ENCODE measurements around the gene ZNF763.

DNA sequence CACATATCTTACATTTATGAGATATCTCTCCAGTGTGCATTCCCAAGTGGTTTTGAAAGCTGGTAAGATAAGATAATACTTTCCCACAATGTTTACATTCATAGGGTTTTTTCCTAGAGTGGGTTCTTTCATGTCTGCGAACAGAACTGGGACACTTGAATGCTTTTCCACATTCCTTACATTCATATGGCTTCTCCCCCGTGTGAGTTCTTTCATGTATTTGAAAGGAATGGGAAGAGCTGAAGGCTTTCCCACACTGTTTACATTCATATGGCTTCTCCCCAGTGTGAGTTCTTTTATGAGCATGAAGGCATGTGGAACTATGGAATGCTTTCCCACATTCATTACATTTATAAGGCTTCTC lies 50.9 kb downstream of the ZNF763 start:
- TF ChIP-seq CTCF (conservative IDR thresholded peaks at IDR 0.05 in 1 of 2, IDR thresholded peaks at IDR 0.05 in 1 of 2; ENCODE audit: extremely low read depth in 1 of 2, insufficient read depth in 1 of 2, low read depth in 1 of 2, low read length in 2 of 2): no peak
- no peak for TF ChIP-seq EZH2 (IDR thresholded peaks at IDR 0.05; ENCODE audit: borderline replicate concordance, low read length)
